SK-N-MC (cell line): ENCODE measurements around the gene HCN1.

Experiments
- EZH2 ChIP-seq: fragments of 200-600 bp; sonication (generic); IDR thresholded peaks from one replicate; pipeline ENCODE4 v1.6.1; 2017; ENCODE audit warnings: antibody characterized with exemption
- POLR2AphosphoS5 ChIP-seq: IDR thresholded peaks from 2 replicates; pipeline ENCODE4 v1.6.1; 2012; ENCODE audit warnings: mild to moderate bottlenecking, low read depth, low read length, borderline replicate concordance

- TF ChIP-seq EZH2 = no peak
- no peak for TF ChIP-seq POLR2AphosphoS5
Observed at GRCh38 chr5:45372629-45373028, 323.6 kb downstream of the HCN1 start.
